GM21526 (cell line): ENCODE data around the gene WDR77.
A peak's percentile ranks its signal among the peaks of the same experiment; 100 is the strongest.

Experiments
- ATAC-seq: cut with Tn5 transposase; IDR thresholded peaks from one replicate; pipeline ENCODE4 v1.9.1; 2021; ENCODE audit warnings: moderate library complexity; ENCODE audit not compliant: unreplicated experiment, low FRiP score

Gene WDR77

GRCh38 chr1:111470596-111470995 lies 21.5 kb upstream of the WDR77 start:
- no peak for ATAC-seq

GRCh38 chr1:111469539-111469938 lies 20.5 kb upstream of the WDR77 start:
- no peak for ATAC-seq

GRCh38 chr1:111468717-111469100 lies 19.7 kb upstream of the WDR77 start:
- no peak for ATAC-seq

GRCh38 chr1:111467865-111468716 lies 19.0 kb upstream of the WDR77 start:
- no peak for ATAC-seq

- ATAC-seq, result no peak
Observed at GRCh38 chr1:111466480-111466879, 17.4 kb upstream of the WDR77 start.

- ATAC-seq, result no peak
Observed at GRCh38 chr1:111465754-111466153, 16.7 kb upstream of the WDR77 start.

GRCh38 chr1:111463029-111463683 lies 14.1 kb upstream of the WDR77 start:
- no peak for ATAC-seq

- no peak for ATAC-seq
Observed at GRCh38 chr1:111462370-111463028, 13.4 kb upstream of the WDR77 start.

- ATAC-seq, result no peak
Observed at GRCh38 chr1:111461765-111462164, 12.7 kb upstream of the WDR77 start.

- no peak for ATAC-seq
Observed at GRCh38 chr1:111455642-111456031, 6.6 kb upstream of the WDR77 start.

- no peak for ATAC-seq
Observed at GRCh38 chr1:111454859-111455641, 6.0 kb upstream of the WDR77 start.

GRCh38 chr1:111453706-111454105 lies 4.7 kb upstream of the WDR77 start:
- ATAC-seq, result no peak

GRCh38 chr1:111452581-111452980 lies 3.5 kb upstream of the WDR77 start:
- ATAC-seq, result no peak

GRCh38 chr1:111450185-111450584 lies 1.1 kb upstream of the WDR77 start:
- no peak for ATAC-seq

GRCh38 chr1:111449703-111450017 lies 604 bp upstream of the WDR77 start:
- no peak for ATAC-seq

- peak; percentile 30 for ATAC-seq
Observed at GRCh38 chr1:111448482-111448917, 556 bp downstream of the WDR77 start.

- no peak for ATAC-seq
Observed at GRCh38 chr1:111446967-111447892, 1.8 kb downstream of the WDR77 start.

- ATAC-seq, result no peak
Observed at GRCh38 chr1:111446546-111446945, 2.5 kb downstream of the WDR77 start.

GRCh38 chr1:111444031-111444430 lies 5.0 kb downstream of the WDR77 start:
- no peak for ATAC-seq

- no peak for ATAC-seq
Observed at GRCh38 chr1:111442457-111442856, 6.6 kb downstream of the WDR77 start.
